Cardiac muscle cell (in vitro differentiated cells and primary cell): ENCODE data around the gene AP4B1. TPM values are rescaled to one million over a fixed set of nuclear protein-coding genes. Genes with fewer than 3 reads are reported as not detected.

ENCODE experiments used
- polyA plus RNA-seq: library from polyadenylated mRNA; unstranded; fragments of >200 nt; fragmentation: Nextera tagmentation; extraction: Ambion mirVana; gene quantifications from 2 replicates; pipeline ENCODE4 v1.2.1, GENCODE V29; 2016
- total RNA-seq: library from RNA; depleted of rRNA; stranded (reverse); fragments of >200 nt; gene quantifications from 2 replicates; pipeline ENCODE4 v1.2.3, GENCODE V29; 2016

The AP4B1 gene
- total and polyA plus RNA-seq, 2 experiments from 2014 or later: 18.3 to 18.8 TPM

Other genes starting within 250 kb of the AP4B1 start
- gene PHTF1, start 145.3 kb downstream of the AP4B1 start, total RNA-seq: 33.2 and 45.2 TPM in 2 replicates
- gene PHTF1, start 145.3 kb downstream of the AP4B1 start, polyA plus RNA-seq: 40.5 and 49.9 TPM in 2 replicates
- gene RSBN1, start 92.3 kb downstream of the AP4B1 start, total RNA-seq: 18.0 and 27.3 TPM in 2 replicates
- 12.7 and 18.8 TPM in 2 replicates for gene RSBN1, start 92.3 kb downstream of the AP4B1 start, polyA plus RNA-seq
- gene PTPN22, start 33.1 kb downstream of the AP4B1 start, total RNA-seq: not detected in 2 replicates
- not detected in 2 replicates for gene PTPN22, start 33.1 kb downstream of the AP4B1 start, polyA plus RNA-seq
- 4.5 TPM in 1 of 2 replicates, not detected in the other for gene BCL2L15, start 17.2 kb downstream of the AP4B1 start, total RNA-seq
- gene BCL2L15, start 17.2 kb downstream of the AP4B1 start, polyA plus RNA-seq: 0.16 TPM in 1 of 2 replicates, not detected in the other
- 5.6 and 6.3 TPM in 2 replicates for gene DCLRE1B, start 527 bp upstream of the AP4B1 start, total RNA-seq
- gene DCLRE1B, start 527 bp upstream of the AP4B1 start, polyA plus RNA-seq: 3.4 and 5.5 TPM in 2 replicates
- gene HIPK1, start 24.5 kb upstream of the AP4B1 start, total RNA-seq: 23.4 and 27.7 TPM in 2 replicates
- 14.1 and 19.3 TPM in 2 replicates for gene HIPK1, start 24.5 kb upstream of the AP4B1 start, polyA plus RNA-seq
- 15.4 and 16.0 TPM in 2 replicates for gene OLFML3, start 74.7 kb upstream of the AP4B1 start, total RNA-seq
- 9.7 and 13.5 TPM in 2 replicates for gene OLFML3, start 74.7 kb upstream of the AP4B1 start, polyA plus RNA-seq
- 0.09 TPM in 1 of 2 replicates, not detected in the other for gene SYT6, start 249.1 kb upstream of the AP4B1 start, total RNA-seq
- gene SYT6, start 249.1 kb upstream of the AP4B1 start, polyA plus RNA-seq: 0.44 TPM in 1 of 2 replicates, not detected in the other